ENCODE results near the gene LTC4S.
"Not testable (repeated sequence)": the region's sequence is repeated elsewhere in the genome, so short reads cannot be mapped to it uniquely, and the experiment has no call there.

LTC4S gene

DNA sequence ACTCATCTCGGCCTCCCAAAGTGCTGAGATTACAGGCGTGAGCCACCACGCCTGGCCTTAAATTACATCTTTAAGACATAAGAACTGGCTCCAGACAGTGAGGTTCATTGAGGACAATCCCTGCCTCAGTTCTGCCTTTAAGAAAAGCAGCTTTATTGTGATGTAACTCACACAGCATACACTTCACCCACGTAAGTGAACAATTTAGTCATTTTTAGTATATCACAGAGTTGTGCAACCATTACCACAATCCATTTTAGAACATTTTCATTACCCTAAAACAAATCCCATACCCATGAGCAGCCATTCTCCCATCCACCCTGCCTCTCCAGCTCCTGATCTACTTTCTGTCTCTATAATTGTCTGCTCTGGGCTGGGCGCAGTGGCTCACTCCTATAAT lies 24.0 kb upstream of the LTC4S start:
- DNase-seq = no peak

DNA sequence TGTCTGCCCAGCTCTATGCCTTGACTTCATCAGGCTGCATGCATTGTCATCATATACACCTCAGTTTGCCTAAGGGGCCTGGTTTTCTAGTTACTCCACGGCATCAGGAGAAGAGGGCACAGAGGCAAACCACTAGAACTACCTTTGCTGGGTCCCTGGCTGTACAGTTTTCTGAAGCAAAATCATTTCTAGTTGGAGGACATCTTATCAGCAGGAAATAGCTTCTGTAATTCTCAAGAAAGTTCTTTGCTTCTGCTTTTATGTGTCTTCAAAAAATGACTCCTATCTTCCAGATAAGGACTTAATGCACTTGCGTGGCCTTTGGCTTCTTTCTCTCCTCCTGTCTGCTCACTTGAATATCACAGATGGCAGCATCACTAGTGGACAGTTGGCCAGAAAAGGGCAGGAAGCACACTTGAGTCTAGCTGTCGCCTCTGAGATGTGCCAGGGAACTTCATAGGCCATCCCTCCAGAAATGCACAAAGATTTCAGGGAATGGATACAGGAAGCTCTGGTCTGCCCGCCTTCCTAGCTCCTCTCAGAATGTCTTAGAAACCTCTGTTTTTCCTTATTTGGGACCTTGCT lies 22.4 kb upstream of the LTC4S start:
- DNase-seq = peak; percentile 78

DNA sequence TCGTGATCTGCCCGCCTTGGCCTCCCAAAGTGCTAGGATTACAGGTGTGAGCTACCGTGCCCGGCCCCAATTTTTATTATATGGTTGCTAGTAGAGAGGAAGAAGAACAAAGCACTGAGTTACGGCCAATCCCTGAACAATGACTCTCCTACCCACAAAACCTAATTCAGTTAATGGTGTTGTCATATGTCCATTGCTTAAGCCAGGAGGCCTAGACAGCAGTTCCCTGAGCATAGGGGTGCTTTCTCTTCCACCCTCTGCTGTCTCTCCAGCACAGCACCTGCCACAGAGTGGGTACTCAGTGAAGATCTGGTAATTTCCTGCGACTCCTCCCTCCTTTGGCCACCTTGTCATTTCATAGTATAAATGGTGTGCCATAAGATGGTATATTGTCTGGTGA lies 21.4 kb upstream of the LTC4S start:
- DNase-seq = peak; percentile 44

DNA sequence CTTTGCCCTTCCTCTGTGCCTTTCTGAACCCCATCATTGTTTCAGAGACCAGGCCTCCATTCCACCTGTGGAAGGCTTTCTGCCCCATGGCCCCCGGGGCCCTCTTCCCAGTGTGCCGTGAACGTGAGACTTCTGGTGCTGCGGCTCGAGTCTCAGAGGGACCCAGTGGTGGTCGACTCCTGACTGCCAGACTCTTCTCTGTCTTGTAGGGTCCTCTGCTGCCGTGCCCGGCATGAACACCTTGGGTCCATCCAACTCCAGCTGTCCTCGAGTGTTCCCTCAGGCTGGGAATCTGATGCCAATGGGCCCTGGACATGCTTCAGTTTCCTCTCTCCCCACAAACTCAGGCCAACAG lies 20.1 kb upstream of the LTC4S start:
- no peak for DNase-seq

DNA sequence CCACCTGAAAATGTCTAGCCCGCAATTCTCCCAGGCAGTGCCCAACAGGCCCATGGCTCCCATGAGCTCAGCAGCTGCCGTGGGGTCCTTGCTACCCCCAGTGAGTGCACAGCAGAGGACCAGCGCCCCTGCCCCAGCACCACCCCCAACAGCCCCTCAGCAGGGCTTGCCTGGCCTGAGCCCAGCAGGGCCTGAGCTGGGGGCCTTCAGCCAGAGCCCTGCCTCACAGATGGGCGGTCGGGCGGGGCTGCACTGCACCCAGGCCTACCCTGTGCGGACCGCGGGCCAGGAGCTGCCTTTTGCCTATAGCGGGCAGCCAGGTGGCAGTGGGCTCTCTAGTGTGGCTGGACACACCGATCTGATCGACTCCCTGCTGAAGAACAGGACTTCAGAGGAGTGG lies 19.3 kb upstream of the LTC4S start:
- DNase-seq = no peak

DNA sequence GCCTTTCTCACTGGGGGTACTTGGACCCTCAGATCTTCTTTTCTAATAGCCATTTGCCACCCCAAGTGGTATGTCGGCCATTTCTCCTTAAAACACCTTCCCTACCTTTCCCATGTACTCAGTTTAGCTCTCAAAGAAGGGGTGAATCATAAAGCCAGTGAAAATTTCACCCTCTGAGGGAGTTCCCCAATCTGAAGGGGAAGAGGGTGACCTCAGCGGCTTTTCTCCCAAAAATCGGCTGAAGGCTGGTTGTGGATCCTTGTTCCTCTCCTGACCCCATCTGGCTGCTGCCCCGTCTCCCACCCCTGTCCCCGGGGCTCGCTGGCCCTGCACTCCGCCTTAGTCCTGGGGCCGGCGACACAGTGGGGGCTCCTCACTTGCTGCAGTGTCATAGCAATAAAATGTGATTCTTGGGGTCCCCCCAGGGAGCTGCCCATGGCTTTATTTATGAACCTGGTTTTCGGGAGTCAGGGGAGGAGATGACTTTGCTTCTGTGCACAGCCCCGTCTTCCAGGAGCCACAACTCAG lies 17.3 kb upstream of the LTC4S start:
- DNase-seq = no peak

DNA sequence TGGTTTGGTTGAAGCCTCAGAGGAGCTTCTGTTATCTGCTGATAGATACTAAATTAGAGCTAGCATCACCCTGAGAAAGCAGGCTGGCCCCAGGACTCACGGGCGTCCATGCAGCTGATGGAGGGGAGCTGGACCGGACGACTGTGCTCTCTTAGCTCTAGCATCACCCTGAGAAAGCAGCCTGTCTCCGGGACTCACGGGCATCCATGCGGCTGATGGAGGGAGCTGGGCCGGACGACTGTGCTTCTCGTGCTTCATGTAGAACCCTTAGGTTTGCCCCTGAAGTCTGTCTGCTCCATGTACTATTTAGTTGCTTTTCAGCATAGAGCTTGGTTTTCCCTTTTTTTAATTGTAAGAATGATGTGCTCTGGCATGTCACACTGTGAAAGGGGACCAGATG lies 16.3 kb upstream of the LTC4S start:
- DNase-seq = no peak

DNA sequence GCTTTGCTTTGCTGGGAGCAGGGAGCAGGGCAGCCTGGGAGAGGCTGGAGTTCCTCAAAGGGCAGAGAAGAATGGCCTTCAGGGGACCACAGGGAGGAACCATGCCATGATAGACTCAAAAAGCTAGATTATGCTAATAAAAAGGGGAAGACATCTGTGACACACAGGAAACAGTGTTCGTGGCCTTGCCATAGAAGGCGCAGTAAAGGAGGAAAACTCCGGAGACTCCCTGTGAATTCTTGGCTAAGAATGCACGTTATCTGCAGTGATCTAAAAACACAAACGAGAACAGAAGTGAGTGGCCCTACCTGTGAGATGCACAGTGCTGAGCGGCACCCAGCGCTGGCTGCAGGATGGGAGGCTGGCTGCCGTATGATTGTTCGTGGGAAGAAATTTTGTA lies 15.9 kb upstream of the LTC4S start:
- no peak for DNase-seq

DNA sequence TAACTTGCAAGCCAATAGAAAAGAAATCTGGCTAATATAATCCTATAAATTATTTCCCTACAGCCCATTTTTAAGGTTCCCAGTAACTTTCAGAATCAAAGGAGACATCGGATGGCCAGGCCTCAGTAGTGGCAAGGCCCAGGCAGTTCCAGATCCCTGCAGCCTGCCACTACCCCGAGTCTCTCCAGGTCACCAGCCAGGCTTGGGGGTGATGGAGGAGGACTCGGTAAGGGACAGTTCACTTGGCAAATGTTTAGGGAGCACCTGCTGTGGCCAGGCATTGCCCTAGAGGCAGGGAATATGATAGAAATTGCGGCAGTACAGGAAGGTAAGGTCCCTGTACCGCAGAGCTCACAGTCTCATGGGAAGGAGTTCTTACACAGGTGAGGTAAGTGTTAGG lies 15.2 kb upstream of the LTC4S start:
- DNase-seq = no peak

DNA sequence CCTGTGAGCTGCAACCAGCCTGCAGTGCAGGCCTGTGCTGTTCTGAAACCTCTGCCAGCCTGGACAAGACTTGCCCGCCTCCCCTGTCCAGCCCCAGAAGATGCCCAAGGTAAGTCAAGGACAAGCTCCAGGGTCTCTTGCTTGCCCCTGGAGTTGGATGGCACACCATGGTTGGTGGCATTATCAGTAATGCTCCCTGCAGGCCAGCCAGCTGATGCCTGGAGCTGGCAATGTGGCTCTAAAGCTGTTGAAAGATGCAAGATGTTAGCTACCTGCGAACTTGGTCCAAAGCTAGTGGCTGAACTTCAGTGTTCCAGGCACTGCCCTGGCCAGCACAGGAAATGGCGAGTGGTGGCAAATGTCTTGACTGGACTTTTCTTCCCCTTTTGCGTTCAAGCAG lies 14.0 kb upstream of the LTC4S start:
- no peak for DNase-seq

DNA sequence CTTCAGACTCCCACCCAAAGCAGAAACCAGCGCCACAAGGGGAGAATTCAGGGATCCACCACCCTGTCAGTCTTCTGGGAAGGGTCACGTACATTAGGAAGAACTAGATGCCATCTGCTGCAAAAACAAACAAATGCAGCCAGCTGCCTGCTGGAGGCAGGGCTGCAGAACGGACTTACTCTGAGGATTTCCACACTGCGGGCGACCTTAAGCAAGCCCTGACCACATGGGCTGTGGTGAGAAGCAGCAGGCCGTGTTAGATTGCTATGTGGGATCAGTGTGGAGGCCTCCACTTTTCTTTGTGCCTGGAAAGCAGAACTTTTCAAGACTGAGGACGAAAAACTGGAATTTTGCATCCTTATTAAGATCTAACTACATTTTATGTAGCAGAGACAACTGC lies 13.4 kb upstream of the LTC4S start:
- no peak for DNase-seq

DNA sequence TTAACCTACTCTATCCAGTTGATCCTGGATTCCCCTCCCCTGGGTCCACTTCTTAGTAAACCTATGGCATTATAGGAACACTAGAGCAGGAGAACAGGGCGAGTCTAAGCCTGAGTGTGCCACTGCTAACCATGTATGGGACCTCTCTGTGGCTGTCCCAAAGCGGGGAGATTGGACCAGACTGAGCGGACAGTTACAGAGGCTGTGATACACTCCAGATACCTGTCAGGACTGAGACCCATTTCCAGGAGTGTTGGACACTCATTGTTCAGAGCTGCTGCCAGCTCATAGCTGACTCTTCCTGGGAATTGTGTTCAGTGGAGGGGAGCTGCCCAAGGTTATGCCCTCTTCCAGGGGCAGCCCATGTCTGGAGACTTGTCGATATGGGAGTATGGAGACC lies 11.9 kb upstream of the LTC4S start:
- no peak for DNase-seq

DNA sequence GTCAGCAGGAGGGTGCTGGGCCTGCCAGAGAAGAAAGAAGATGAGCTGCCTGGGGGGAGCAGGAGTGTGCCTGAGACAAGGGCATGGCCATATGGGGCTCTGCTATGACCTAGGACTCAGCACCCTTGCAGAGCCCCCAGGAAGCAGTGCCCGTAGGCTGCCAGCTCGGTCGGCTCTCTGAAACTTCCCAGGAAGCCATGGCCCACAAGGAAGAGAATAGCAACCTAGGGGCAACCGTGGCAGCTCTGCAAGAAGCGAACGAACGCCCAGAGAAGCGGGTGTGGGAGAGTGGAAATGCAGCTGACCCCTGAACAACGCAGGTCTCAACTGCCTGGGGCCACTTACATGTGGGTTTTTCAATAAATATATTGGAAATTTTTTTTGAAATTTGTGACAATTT lies 10.7 kb upstream of the LTC4S start:
- no peak for DNase-seq

DNA sequence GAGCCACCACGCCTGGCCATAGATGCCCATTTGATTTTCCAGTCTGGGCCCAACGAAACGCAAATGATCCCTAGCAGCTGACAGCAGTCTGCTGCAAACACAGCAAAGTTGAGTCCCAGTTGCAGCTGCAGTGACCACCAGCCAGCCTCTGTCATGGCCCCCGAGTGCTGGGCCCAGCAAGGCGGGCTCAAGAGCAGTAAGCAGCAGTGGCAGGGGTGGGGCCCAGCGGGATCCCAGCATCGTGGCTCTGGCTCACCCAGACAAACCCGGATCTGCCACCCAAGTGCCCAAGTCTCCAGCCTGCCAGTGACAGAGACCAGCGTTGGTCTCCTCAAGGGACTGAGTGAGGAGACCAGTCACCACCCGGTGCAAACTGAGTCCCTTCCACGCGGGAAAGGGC lies 6.9 kb upstream of the LTC4S start:
- DNase-seq = no peak

DNA sequence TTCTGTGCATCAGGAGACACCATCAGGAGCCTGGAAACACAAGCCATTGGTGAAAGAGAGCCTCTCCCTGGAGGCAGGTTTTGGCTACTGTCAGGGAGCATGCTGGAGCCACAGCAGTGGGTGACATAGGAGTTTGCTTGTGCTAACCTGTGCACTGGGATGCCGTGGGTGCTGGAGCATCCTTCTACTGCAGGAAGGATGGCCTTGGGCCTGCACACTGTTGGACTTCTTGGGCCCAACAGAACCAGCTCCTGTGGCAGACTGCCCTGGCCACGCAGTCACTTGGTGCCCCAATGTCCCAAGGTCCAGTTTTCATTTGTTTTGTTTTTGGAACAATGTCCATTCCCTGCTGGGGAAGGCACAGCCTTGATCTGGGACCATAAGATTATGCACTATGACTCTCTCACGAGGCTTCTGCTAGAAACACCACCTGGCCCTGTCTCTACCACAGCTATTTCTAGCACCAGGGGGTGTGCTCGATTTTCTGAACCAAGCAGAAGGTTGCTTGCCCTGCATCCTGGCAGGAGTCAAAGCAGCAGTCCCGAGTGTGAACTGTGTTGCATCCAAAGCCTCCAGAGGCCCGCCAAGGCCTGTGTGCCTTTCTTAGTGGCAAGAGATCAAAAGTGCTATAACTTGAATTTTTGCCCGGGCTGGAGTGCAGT lies 5.5 kb upstream of the LTC4S start:
- no peak for DNase-seq

DNA sequence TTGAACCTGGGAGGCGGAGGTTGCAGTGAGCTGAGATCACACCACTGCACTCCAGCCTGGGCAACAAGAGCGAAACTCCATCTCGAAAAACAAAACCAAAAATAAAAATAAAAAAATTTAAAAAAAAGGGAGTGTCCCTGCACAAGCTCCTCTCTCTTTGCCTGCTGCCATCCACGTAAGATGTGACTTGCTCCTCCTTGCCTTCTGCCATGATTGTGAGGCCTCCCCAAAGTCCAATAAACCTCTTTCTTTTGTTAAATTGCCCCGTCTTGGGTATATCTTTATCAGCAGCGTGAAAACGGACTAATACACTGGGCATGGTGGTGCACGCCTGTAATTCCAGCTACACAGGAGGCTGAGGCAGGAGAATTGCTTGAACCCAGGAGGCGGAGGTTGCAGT lies 4.5 kb upstream of the LTC4S start:
- DNase-seq = not testable (repeated sequence)

DNA sequence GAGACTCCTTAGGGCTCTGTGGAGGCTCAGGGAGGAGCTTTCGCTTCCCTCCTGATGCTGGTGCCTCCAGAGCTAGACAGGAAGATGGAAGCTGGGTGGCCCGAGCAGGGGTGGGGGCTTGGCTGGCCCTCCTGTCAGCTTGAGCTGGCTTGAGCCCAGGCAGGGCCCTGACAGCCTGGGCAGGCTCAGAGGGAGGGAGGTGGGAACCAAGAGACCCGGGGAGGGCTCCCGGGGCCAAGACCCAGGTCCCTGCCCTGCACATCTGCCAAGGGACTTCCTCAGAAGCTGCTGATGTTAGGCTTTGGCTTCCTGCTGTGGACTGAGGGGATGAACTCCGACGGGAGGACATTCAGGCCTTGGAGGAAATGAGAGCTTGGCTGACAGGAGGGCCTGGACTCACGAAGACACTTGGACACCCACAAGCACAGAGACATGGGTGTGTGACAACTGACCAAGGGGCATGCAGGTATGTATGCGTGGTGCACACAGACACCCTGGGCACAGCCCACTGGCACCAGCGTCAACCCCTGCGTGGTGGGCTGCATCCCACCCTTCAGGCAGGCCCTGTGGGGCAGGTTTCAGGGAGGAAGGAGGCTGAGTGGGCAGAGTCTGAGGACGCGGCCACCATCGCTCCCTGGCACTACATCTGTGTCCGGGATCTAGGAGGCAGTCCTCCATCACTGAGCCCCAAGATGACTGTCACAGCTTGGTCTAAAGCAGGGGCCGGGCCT lies 1.7 kb upstream of the LTC4S start:
- no peak for DNase-seq

DNA sequence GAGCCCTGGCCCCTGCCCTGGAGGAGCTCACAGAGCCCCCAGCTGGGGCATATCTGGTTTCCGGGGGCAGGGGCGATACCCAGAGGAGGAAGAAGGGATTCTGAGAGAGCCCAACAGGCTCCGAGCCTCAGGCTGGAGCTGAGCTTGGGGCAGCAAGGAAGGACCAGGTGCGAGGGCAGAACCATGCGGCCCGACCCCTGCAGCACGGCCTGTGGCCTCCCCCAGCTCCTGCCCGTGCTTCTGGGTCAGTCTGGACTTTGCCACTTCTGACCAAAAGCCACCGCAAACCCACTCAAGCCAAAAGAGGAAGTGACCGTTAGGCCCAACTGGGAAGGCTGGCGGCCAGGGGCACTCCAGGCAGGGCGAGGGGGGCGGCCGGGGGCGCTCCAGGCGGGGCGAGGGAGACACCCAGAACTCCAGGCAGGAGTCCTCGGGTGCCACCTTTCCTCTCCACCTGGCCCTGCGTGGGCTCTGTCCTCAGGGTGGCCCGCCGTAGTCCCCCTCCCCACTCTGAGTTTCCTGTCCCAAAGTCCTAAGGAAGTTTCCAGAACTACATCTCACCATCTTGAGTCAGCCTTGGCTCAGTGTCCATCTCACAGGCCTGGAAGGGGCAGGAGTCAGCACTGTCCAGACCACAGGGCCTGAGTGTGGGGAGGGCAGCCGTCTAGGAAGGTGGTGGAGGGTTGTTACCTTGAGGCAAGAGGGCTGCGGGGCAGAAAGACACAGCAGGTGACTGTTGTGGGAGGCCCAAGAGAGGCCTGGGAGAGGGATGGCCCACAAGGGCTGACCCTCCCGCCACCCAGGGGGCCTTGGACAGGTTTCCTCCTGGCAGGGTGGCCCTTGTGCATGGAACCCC lies 946 bp upstream of the LTC4S start:
- peak; percentile 88 for DNase-seq

DNA sequence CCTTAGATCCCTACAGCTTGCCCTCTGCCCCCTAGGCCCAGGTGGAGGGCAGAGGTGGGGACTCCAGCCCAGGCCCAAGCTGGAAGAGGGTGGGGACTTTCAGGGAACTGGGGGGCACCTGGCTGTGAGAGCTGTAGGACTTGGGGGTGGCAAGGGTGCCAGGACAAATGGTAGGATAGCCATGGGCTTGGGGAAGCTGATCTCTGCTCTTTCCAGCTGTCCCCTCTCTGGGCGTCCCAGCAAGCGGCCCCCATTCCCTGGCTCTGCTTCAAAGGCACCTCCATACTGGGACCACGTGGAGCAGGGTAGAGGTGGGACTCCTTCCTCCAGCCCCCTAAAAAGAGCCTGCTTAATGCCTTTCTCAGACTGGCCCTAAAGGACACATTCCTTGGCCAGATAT lies 385 bp downstream of the LTC4S start:
- DNase-seq = no peak

DNA sequence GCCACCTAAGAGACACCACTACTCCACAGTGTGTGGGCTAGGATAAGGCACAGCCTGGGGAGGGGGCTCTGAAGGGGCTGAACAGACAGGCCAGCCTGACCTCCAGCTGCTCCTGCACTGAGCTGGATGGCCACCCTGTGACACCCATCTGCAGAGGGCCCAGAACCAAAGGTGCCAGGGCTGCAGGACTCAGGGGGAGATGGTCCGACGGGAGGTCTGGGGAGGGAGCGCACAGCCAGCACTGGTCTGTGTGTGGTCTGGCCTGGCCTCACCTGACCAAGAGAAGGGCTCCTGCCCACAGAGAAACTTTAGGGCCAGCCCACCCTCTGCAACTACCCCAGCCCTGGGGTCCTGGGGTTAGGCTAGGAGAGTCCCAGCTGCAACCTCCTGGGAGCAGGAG lies 789 bp downstream of the LTC4S start:
- DNase-seq = peak; percentile 35

DNA sequence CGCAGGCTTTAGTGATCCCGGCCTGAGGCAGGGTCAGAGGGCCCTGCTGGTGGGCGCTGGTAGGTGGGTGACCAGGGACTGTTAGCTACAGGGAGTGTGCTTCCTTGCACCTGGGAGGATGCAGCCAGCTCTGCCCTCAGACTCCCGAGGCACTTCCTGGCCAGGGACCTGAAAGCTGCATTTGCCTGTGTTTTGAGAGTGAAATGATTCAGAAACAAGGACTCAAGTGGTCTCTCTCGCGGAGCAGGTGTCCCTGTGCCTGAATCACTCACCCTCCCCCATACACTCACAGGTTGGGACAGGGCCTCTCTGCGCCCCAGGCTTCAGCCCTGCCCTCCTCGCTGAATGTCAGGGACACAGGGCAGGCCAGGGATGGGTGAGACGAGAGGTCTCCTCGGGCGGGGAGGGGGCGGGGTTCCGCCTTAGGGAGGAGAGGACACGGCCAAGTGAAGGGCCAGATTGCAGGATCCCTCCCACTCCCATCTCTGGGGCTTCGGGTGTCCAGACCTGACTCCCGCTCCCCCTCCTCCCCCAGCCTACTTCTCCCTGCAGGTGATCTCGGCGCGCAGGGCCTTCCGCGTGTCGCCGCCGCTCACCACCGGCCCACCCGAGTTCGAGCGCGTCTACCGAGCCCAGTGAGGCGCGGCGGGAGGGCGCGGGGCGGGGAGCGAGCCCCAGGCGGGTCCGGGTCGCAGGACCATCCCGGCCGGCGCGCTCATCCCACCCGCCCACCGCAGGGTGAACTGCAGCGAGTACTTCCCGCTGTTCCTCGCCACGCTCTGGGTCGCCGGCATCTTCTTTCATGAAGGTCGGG lies 1.5 kb downstream of the LTC4S start:
- DNase-seq = peak; percentile 54
